ENCODE measurements around the gene MRGPRE.

MRGPRE gene

DNA sequence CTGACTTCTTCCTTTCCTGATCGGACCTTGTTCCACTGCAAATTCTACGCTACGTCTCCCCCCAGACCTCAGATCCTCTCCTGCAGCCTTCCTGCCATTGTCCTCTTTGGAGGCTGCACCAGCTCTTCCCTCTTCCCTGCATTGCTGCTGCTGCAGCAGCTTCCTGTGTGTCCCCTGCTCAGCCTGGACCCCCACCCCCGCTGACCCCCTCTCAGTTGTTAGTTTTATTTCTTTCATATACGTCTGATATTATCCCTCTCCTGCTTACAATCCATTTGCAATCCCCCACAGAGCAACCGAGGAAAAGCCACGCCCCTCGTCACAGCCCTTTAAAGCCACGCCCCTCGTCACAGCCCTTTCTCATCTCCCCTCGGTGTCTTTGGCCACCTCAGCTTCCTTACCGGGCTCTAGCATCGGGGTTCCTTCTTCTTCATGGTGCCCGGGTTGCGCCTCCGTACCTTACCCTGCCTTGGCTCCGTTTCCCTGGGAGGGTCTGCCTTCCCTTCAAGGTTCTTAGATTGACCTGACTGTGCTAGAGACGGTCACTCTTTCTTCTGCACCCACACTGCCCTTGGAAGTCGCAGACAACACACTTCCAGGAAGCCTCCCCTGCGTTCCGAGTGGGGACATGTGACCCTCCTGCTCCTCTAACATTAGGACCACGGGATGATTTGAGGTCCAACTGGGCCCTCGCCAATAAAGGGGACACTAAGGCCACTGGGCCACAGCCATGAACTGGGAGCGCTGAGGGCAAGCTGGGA lies 18.4 kb downstream of the MRGPRE start:
- no peak for TF ChIP-seq MAX (IDR thresholded peaks at IDR 0.05)
- TF ChIP-seq CREB1 (IDR thresholded peaks at IDR 0.05; ENCODE audit: low read depth) = no peak
- no peak for TF ChIP-seq TCF12 (IDR thresholded peaks at IDR 0.05; ENCODE audit: low read depth)
- TF ChIP-seq RAD21 (IDR thresholded peaks at IDR 0.05; ENCODE audit: low read depth) = no peak
- TF ChIP-seq USF1 (IDR thresholded peaks at IDR 0.05) = no peak
- TF ChIP-seq NFIC (IDR thresholded peaks at IDR 0.05) = no peak
- TF ChIP-seq, protein P1, sequence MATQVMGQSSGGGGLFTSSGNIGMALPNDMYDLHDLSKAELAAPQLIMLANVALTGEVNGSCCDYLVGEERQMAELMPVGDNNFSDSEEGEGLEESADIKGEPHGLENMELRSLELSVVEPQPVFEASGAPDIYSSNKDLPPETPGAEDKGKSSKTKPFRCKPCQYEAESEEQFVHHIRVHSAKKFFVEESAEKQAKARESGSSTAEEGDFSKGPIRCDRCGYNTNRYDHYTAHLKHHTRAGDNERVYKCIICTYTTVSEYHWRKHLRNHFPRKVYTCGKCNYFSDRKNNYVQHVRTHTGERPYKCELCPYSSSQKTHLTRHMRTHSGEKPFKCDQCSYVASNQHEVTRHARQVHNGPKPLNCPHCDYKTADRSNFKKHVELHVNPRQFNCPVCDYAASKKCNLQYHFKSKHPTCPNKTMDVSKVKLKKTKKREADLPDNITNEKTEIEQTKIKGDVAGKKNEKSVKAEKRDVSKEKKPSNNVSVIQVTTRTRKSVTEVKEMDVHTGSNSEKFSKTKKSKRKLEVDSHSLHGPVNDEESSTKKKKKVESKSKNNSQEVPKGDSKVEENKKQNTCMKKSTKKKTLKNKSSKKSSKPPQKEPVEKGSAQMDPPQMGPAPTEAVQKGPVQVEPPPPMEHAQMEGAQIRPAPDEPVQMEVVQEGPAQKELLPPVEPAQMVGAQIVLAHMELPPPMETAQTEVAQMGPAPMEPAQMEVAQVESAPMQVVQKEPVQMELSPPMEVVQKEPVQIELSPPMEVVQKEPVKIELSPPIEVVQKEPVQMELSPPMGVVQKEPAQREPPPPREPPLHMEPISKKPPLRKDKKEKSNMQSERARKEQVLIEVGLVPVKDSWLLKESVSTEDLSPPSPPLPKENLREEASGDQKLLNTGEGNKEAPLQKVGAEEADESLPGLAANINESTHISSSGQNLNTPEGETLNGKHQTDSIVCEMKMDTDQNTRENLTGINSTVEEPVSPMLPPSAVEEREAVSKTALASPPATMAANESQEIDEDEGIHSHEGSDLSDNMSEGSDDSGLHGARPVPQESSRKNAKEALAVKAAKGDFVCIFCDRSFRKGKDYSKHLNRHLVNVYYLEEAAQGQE (IDR thresholded peaks at IDR 0.05; ENCODE audit: low read depth) = no peak
- TF ChIP-seq ZBTB7A (IDR thresholded peaks at IDR 0.05; ENCODE audit: low read depth) = no peak
- TF ChIP-seq FOXM1 (IDR thresholded peaks at IDR 0.05; ENCODE audit: borderline replicate concordance, low read depth) = no peak
- no peak for TF ChIP-seq YY1 (IDR thresholded peaks at IDR 0.05; ENCODE audit: low read depth)
- TF ChIP-seq TEAD4 (IDR thresholded peaks at IDR 0.05) = no peak

GRCh38 chr11:3208272-3208671 lies 23.9 kb downstream of the MRGPRE start:
- TF ChIP-seq TAF1 (IDR thresholded peaks at IDR 0.05; ENCODE audit: low read depth) (no peak), USF1 (IDR thresholded peaks at IDR 0.05) (no peak), MAX (IDR thresholded peaks at IDR 0.05) (no peak), CEBPB (IDR thresholded peaks at IDR 0.05) (no peak), NFIC (IDR thresholded peaks at IDR 0.05) (no peak), ZBTB7A (IDR thresholded peaks at IDR 0.05; ENCODE audit: low read depth) (no peak), EGR1 (IDR thresholded peaks at IDR 0.05) (no peak), TEAD4 (IDR thresholded peaks at IDR 0.05) (no peak), CREB1 (IDR thresholded peaks at IDR 0.05; ENCODE audit: low read depth) (no peak), FOXM1 (IDR thresholded peaks at IDR 0.05; ENCODE audit: borderline replicate concordance, low read depth) (no peak), TCF12 (IDR thresholded peaks at IDR 0.05; ENCODE audit: low read depth) (no peak)
- TF ChIP-seq, protein P1 (IDR thresholded peaks at IDR 0.05; ENCODE audit: low read depth) = no peak

GRCh38 chr11:3207526-3208189 lies 24.6 kb downstream of the MRGPRE start:
- TF ChIP-seq USF1 (IDR thresholded peaks at IDR 0.05) (no peak), NFIC (IDR thresholded peaks at IDR 0.05) (no peak), TCF12 (IDR thresholded peaks at IDR 0.05; ENCODE audit: low read depth) (no peak), RAD21 (IDR thresholded peaks at IDR 0.05; ENCODE audit: low read depth) (no peak), EP300 (IDR thresholded peaks at IDR 0.05; ENCODE audit: borderline replicate concordance) (no peak)

GRCh38 chr11:3206922-3207204 lies 25.4 kb downstream of the MRGPRE start:
- no peak for TF ChIP-seq CREB1 (IDR thresholded peaks at IDR 0.05; ENCODE audit: low read depth)

- TF ChIP-seq NFIC (IDR thresholded peaks at IDR 0.05) (peak; percentile 11; the same call in 1 of the 2 replicates), RAD21 (IDR thresholded peaks at IDR 0.05; ENCODE audit: low read depth) (no peak), TCF12 (IDR thresholded peaks at IDR 0.05; ENCODE audit: low read depth) (no peak)
Measured at GRCh38 chr11:3206156-3206921, 25.9 kb downstream of the MRGPRE start.
